ENCODE measurements around the gene THOC7.
A peak's percentile ranks its signal among the peaks of the same experiment; 100 is the strongest.

THOC7 gene

DNA sequence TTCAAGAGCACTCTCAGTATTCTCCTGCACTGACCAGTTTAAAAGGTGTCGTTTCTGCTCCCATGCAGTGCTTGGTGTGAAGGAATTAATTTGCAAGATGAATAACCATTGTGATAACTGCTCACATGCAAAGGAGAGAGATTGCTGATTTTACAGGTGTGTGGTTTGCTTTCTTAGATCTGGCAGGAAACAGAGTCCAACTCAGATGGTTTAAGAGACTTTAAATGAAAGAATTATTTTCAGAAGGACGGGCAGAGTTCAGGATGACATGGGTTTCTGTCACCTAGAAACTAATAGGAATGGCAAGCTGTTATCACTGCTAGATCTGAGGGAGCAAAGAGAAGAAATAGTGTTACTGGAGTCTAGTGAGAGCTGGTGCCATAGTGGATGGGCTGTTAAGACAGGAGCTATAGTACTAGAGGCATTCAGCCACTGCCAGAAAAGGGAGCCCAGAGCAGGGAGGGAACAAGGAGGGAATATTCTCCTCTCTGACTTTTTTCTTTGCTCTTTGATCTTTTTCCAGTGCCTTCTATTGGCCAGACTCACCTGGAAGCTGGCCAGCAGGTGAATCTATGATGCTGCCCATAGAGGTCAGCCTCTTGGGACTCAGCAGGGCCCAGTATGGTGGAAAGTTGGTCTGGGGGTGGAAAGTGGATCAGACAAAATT lies 14.9 kb upstream of the THOC7 start:
- H3K9ac ChIP-seq (ENCODE audit: low read depth in 1 of 2, low read length in 2 of 2), result no peak overlapping the region
- H3K4me1 ChIP-seq (ENCODE audit: control insufficient read depth in 2 of 2, insufficient read depth in 2 of 2, low read length in 2 of 2), result peaks cover 0 to 18% of the 10 kb centered on the region in 2 donors
- no peaks in the 10 kb centered on the region for H3K36me3 ChIP-seq (ENCODE audit: control insufficient read depth in 2 of 2, insufficient read depth in 2 of 2, low read length in 2 of 2)
- no peak overlapping the region for H3K27ac ChIP-seq (ENCODE audit: low read depth in 2 of 2, low read length in 2 of 2)
- H3K27me3 ChIP-seq (ENCODE audit: control insufficient read depth in 2 of 2, insufficient read depth in 2 of 2, low read length in 2 of 2), result no peaks in the 10 kb centered on the region
- no peak overlapping the region for H3K4me3 ChIP-seq (ENCODE audit: low read length in 2 of 2)
- H3K9me3 ChIP-seq (ENCODE audit: control insufficient read depth in 2 of 2, low read length in 2 of 2), result no peaks in the 10 kb centered on the region

DNA sequence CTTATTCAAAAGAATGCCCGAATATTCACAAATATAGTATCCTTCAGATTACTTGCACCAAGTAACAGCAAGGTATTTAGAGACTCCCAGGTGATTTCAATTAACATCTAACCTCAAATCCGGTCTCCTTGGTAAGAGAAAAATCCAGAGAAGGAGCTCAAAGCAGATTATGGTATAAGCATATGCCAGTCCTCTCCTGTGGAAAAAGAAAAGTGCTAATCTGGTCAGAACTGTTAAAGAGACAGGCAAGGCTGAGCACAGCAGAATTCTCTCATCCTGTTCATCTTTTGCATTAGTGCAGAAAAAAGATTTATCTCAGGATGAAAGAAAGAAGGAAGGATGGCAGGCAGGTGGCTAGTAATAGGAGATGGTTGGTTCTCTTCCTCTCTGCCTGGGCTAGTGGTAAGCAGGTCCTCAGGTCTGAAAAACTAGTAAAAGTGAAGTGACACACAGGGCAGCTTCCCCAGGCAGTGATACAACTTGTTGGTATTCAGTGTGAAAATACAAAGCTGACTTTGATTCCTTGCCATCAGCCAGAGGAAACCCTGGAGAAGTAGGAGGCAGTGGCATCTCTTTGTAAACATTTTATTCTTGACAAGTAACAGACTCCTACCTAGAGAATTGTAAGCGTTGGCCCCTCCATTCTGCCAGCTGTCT lies 14.3 kb upstream of the THOC7 start:
- Histone ChIP-seq H3K9ac (ENCODE audit: low read depth in 1 of 2, low read length in 2 of 2) (no peak overlapping the region), H3K4me1 (ENCODE audit: control insufficient read depth in 2 of 2, insufficient read depth in 2 of 2, low read length in 2 of 2) (peaks cover 0 to 18% of the 10 kb centered on the region in 2 donors)

DNA sequence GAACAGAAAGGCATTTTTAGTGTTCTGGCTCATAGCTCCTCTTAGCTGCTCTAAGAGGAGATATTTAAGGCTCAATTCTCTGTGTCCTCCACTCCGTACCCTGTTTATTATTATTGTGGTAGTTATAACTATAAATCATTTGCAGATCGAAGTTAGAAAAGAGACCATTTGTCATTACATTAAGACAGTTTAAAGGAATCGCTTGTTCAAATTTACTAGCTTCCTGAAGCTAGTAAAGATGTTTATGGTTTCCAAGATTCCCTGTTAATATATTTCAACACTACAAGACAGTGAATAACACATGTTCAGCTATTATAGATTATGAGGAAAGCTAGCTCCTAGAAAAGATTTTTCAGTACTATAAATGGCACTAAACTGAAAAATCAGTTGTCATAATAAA lies 12.7 kb upstream of the THOC7 start:
- peaks cover 0 to 18% of the 10 kb centered on the region in 2 donors for H3K4me1 ChIP-seq (ENCODE audit: control insufficient read depth in 2 of 2, insufficient read depth in 2 of 2, low read length in 2 of 2)
- no peaks in the 10 kb centered on the region for H3K27me3 ChIP-seq (ENCODE audit: control insufficient read depth in 2 of 2, insufficient read depth in 2 of 2, low read length in 2 of 2)
- H3K9ac ChIP-seq (ENCODE audit: low read depth in 1 of 2, low read length in 2 of 2), result no peak overlapping the region
- no peaks in the 10 kb centered on the region for H3K9me3 ChIP-seq (ENCODE audit: control insufficient read depth in 2 of 2, low read length in 2 of 2)
- no peak overlapping the region for H3K27ac ChIP-seq (ENCODE audit: low read depth in 2 of 2, low read length in 2 of 2)
- H3K4me3 ChIP-seq (ENCODE audit: low read length in 2 of 2), result no peak overlapping the region
- H3K36me3 ChIP-seq (ENCODE audit: control insufficient read depth in 2 of 2, insufficient read depth in 2 of 2, low read length in 2 of 2), result no peaks in the 10 kb centered on the region

More for the DNA sequence above, 14.3 kb upstream of the THOC7 start:
- H3K9me3 ChIP-seq (ENCODE audit: control insufficient read depth in 2 of 2, low read length in 2 of 2), result no peaks in the 10 kb centered on the region
- no peak overlapping the region for H3K27ac ChIP-seq (ENCODE audit: low read depth in 2 of 2, low read length in 2 of 2)
- H3K4me3 ChIP-seq (ENCODE audit: low read length in 2 of 2), result no peak overlapping the region
- H3K36me3 ChIP-seq (ENCODE audit: control insufficient read depth in 2 of 2, insufficient read depth in 2 of 2, low read length in 2 of 2), result no peaks in the 10 kb centered on the region
- H3K27me3 ChIP-seq (ENCODE audit: control insufficient read depth in 2 of 2, insufficient read depth in 2 of 2, low read length in 2 of 2), result no peaks in the 10 kb centered on the region

DNA sequence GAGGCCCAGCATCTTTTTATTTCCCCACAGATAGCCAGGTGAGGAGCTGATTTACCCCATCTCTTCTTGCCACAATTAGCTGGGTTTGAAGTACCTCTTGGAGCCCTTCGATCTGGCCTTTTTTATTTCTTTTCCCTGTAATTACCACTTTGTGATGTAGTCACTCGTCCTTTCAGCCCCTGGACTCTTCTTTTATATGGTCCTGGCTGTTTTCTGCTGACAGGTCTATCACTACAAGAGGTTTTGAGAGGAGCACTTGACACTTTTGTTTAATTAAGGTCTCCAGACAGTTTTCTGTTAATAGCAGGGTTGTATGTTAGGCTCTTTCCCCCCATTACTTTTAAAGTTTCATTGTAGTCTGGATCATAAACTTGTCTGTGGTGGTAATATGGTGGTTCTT lies 11.9 kb upstream of the THOC7 start:
- Histone ChIP-seq H3K36me3 (ENCODE audit: control insufficient read depth in 2 of 2, insufficient read depth in 2 of 2, low read length in 2 of 2) (no peaks in the 10 kb centered on the region), H3K4me1 (ENCODE audit: control insufficient read depth in 2 of 2, insufficient read depth in 2 of 2, low read length in 2 of 2) (peaks cover 0 to 13% of the 10 kb centered on the region in 2 donors), H3K27ac (ENCODE audit: low read depth in 2 of 2, low read length in 2 of 2) (no peak overlapping the region), H3K9me3 (ENCODE audit: control insufficient read depth in 2 of 2, low read length in 2 of 2) (no peaks in the 10 kb centered on the region), H3K9ac (ENCODE audit: low read depth in 1 of 2, low read length in 2 of 2) (no peak overlapping the region), H3K4me3 (ENCODE audit: low read length in 2 of 2) (no peak overlapping the region), H3K27me3 (ENCODE audit: control insufficient read depth in 2 of 2, insufficient read depth in 2 of 2, low read length in 2 of 2) (no peaks in the 10 kb centered on the region)

DNA sequence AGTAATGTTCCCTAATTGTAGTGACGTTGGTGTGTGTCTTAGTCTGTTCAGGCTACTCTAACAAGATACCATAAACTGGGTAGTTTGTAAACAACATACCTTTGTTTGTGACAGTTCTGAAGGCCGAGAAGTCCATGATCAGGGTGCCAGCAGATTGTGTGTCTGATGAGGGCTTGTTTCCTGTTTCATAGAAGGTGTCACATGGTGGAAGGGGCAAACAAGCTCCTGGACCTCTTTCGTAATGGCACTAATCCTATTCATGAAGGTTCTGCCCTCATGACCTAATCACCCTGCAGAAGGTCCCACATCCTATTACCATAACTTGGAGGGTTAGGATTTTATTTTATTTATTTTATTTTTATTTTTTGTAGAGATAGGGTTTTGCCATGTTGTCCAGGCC lies 11.2 kb upstream of the THOC7 start:
- no peaks in the 10 kb centered on the region for H3K9me3 ChIP-seq (ENCODE audit: control insufficient read depth in 2 of 2, low read length in 2 of 2)
- H3K9ac ChIP-seq (ENCODE audit: low read depth in 1 of 2, low read length in 2 of 2), result no peak overlapping the region
- peaks cover 0 to 8% of the 10 kb centered on the region in 2 donors for H3K4me1 ChIP-seq (ENCODE audit: control insufficient read depth in 2 of 2, insufficient read depth in 2 of 2, low read length in 2 of 2)
- no peak overlapping the region for H3K4me3 ChIP-seq (ENCODE audit: low read length in 2 of 2)
- no peaks in the 10 kb centered on the region for H3K27me3 ChIP-seq (ENCODE audit: control insufficient read depth in 2 of 2, insufficient read depth in 2 of 2, low read length in 2 of 2)
- H3K27ac ChIP-seq (ENCODE audit: low read depth in 2 of 2, low read length in 2 of 2), result no peak overlapping the region
- H3K36me3 ChIP-seq (ENCODE audit: control insufficient read depth in 2 of 2, insufficient read depth in 2 of 2, low read length in 2 of 2), result no peaks in the 10 kb centered on the region

DNA sequence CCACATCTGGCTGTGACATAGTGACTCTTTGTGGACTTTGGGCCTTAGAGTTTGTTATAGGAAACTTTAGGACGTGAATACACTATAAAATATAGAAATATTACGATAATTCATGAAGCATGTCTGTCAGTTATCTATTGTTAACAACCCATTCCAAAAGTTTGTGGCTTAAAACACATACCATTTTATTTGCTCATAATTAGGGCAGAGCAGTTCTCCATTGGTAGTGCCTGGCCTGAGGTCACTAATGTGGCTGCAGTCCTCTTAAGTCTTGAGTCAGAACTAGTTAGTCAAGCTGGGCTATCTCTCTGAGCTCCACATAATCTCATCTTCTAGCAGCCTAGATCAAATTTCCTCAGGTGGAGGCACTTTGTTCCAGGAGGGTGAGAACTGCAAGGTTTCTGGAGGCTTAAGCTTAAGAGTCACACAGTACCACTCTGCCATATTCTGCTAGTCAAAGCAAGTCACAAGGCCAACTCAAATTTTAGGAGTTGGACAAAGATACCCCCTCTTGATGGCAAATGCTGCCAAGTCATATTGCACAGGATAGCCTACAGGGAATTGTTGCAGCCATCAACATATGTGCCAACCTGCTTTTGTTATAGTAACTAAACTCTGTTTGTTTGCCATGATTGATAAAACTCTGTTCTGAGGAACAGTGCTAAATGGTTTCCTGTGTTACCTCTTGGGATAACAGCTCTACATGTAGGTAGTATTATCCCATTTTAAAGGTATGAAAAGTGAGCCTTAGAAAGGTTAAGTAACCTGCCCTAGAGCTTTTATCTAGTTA lies 8.7 kb upstream of the THOC7 start:
- Histone ChIP-seq H3K9me3 (ENCODE audit: control insufficient read depth in 2 of 2, low read length in 2 of 2) (no peaks in the 10 kb centered on the region), H3K4me3 (ENCODE audit: low read length in 2 of 2) (no peak overlapping the region), H3K36me3 (ENCODE audit: control insufficient read depth in 2 of 2, insufficient read depth in 2 of 2, low read length in 2 of 2) (no peaks in the 10 kb centered on the region), H3K27me3 (ENCODE audit: control insufficient read depth in 2 of 2, insufficient read depth in 2 of 2, low read length in 2 of 2) (no peaks in the 10 kb centered on the region), H3K27ac (ENCODE audit: low read depth in 2 of 2, low read length in 2 of 2) (no peak overlapping the region), H3K9ac (ENCODE audit: low read depth in 1 of 2, low read length in 2 of 2) (no peak overlapping the region), H3K4me1 (ENCODE audit: control insufficient read depth in 2 of 2, insufficient read depth in 2 of 2, low read length in 2 of 2) (peaks cover 0 to 5% of the 10 kb centered on the region in 2 donors)

DNA sequence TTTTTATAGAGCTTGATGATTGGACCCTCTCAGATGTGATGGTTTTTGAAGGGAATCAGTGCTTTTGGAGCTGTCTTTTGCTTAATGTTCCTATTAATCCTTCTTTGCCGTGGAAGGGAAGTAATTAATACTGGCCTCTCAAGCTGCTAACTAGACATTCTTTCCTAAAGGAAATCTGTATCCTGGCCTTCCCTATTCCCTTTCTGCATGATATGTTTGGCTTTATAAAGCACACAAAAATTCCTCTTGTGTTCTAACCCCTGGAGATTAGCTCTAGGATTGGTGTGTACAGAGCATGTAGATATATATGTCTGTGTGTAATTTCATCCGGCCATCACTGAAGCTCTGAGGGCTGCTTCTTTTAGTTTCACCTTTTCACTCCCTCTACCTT lies 7.0 kb upstream of the THOC7 start:
- Histone ChIP-seq H3K4me3 (ENCODE audit: low read length in 2 of 2) (no peak overlapping the region), H3K9me3 (ENCODE audit: control insufficient read depth in 2 of 2, low read length in 2 of 2) (no peaks in the 10 kb centered on the region), H3K27me3 (ENCODE audit: control insufficient read depth in 2 of 2, insufficient read depth in 2 of 2, low read length in 2 of 2) (no peaks in the 10 kb centered on the region), H3K27ac (ENCODE audit: low read depth in 2 of 2, low read length in 2 of 2) (no peak overlapping the region), H3K4me1 (ENCODE audit: control insufficient read depth in 2 of 2, insufficient read depth in 2 of 2, low read length in 2 of 2) (peaks cover 0 to 2% of the 10 kb centered on the region in 2 donors), H3K9ac (ENCODE audit: low read depth in 1 of 2, low read length in 2 of 2) (no peak overlapping the region), H3K36me3 (ENCODE audit: control insufficient read depth in 2 of 2, insufficient read depth in 2 of 2, low read length in 2 of 2) (no peaks in the 10 kb centered on the region)

DNA sequence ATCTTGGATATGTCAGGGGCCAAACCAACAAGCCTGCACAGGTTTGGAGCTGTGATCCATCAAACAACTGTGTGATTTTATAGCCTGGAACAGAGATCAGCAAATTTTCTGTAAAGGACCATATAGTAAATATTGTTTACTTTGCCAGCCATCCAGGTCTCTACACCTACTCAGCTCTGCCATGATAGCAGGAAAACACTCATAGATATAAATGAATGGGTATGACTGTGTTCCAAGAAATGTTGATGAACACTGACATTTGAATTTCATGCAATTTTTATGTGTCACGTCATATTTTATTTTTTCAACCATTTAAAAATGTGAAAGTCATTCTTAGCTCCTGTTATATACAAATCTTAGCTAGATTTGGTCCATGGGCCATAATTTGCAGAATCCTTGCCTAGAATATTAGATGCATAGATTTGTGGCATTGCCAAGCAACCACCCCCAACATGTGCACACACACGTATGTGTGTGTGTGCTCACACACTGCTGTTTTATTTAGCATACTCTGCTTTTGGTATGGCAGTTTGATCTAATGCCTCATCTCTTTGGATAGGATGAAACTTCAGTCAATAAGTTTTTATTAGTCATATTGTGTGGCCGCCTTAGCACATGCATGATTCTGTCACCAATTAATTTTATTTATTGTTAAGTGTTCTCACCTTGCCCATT lies 6.5 kb upstream of the THOC7 start:
- H3K27ac ChIP-seq (ENCODE audit: low read depth in 2 of 2, low read length in 2 of 2), result no peak overlapping the region
- no peaks in the 10 kb centered on the region for H3K9me3 ChIP-seq (ENCODE audit: control insufficient read depth in 2 of 2, low read length in 2 of 2)
- H3K4me3 ChIP-seq (ENCODE audit: low read length in 2 of 2), result no peak overlapping the region
- no peaks in the 10 kb centered on the region for H3K36me3 ChIP-seq (ENCODE audit: control insufficient read depth in 2 of 2, insufficient read depth in 2 of 2, low read length in 2 of 2)
- H3K27me3 ChIP-seq (ENCODE audit: control insufficient read depth in 2 of 2, insufficient read depth in 2 of 2, low read length in 2 of 2), result no peaks in the 10 kb centered on the region
- H3K9ac ChIP-seq (ENCODE audit: low read depth in 1 of 2, low read length in 2 of 2), result no peak overlapping the region
- peaks cover 0 to 3% of the 10 kb centered on the region in 2 donors for H3K4me1 ChIP-seq (ENCODE audit: control insufficient read depth in 2 of 2, insufficient read depth in 2 of 2, low read length in 2 of 2)

DNA sequence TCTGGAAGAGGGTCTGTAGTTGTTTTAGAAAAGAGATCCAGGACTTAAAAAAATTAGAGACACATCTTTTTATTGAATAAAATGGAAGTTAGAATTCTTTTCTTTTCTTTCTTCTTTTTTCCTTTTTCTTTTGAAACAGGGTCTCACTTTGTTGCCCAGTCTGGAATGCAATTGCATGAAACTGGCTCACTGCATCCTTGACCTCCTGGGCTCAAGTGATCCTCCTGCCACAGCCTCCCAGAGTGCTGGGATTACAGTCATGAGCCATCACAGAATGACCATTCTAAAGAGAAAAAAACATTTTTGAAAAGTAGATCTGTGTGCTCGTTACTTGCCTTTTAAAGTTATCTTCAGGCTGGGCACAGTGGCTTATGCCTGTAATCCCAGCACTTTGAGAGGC lies 3.6 kb upstream of the THOC7 start:
- Histone ChIP-seq H3K36me3 (ENCODE audit: control insufficient read depth in 2 of 2, insufficient read depth in 2 of 2, low read length in 2 of 2) (no peaks in the 10 kb centered on the region), H3K4me3 (ENCODE audit: low read length in 2 of 2) (no peak overlapping the region), H3K27me3 (ENCODE audit: control insufficient read depth in 2 of 2, insufficient read depth in 2 of 2, low read length in 2 of 2) (no peaks in the 10 kb centered on the region), H3K9me3 (ENCODE audit: control insufficient read depth in 2 of 2, low read length in 2 of 2) (no peaks in the 10 kb centered on the region), H3K4me1 (ENCODE audit: control insufficient read depth in 2 of 2, insufficient read depth in 2 of 2, low read length in 2 of 2) (peaks cover 5 to 11% of the 10 kb centered on the region in 2 donors), H3K27ac (ENCODE audit: low read depth in 2 of 2, low read length in 2 of 2) (no peak overlapping the region), H3K9ac (ENCODE audit: low read depth in 1 of 2, low read length in 2 of 2) (no peak overlapping the region)

DNA sequence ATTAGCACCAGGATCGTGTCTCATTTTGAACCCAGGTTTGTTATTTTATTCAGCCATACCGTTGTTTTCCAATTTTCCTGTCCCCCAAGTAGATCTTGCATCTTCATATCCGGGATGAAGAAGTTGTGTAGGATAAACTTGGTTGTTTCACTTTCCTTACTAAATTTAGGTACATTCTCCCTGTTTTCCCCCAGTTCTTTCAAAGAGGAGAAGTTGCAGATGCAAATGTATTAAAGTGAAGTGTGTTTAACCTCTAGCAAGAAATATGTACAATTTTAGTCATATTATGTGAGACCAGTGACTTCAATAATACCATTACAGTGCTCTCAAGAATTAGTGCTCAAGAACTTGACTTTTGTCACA lies 1.3 kb upstream of the THOC7 start:
- Histone ChIP-seq H3K27me3 (ENCODE audit: control insufficient read depth in 2 of 2, insufficient read depth in 2 of 2, low read length in 2 of 2) (no peaks in the 10 kb centered on the region), H3K36me3 (ENCODE audit: control insufficient read depth in 2 of 2, insufficient read depth in 2 of 2, low read length in 2 of 2) (no peaks in the 10 kb centered on the region), H3K9ac (ENCODE audit: low read depth in 1 of 2, low read length in 2 of 2) (peak overlapping the region in 1 of 2 donors; percentile 82), H3K9me3 (ENCODE audit: control insufficient read depth in 2 of 2, low read length in 2 of 2) (no peaks in the 10 kb centered on the region), H3K27ac (ENCODE audit: low read depth in 2 of 2, low read length in 2 of 2) (peak overlapping the region; percentile 84), H3K4me3 (ENCODE audit: low read length in 2 of 2) (peak overlapping the region; percentile 66 to 78), H3K4me1 (ENCODE audit: control insufficient read depth in 2 of 2, insufficient read depth in 2 of 2, low read length in 2 of 2) (peaks cover 7 to 11% of the 10 kb centered on the region in 2 donors)

All from mucosa of rectum (tissue), 2 donors.